OCI-LY7 (cell line): ENCODE data around the gene MS4A4A. TPM values are rescaled to one million over a fixed set of nuclear protein-coding genes. Genes with fewer than 3 reads are reported as not detected.

Experiments used
- BruUV-seq: library from RNA; stranded (reverse); fragments of 400-500 nt; replicated peaks from 2 replicates; lab custom pipeline; 2021; lab: Mats Ljungman, UMichigan
- CTCF ChIA-PET: fragments of 300-600 bp; sonication (Branson Sonifier 250); formaldehyde crosslinking; loops from one replicate; lab custom pipeline; 2022; ENCODE audit warnings: antibody characterized with exemption; ENCODE audit not compliant: unreplicated experiment; lab: Charles Lee
- POLR2A ChIA-PET: fragments of 300-600 bp; sonication (Branson Sonifier 250); formaldehyde crosslinking; loops from one replicate; lab custom pipeline; 2022; ENCODE audit warnings: antibody characterized with exemption; lab: Charles Lee
- DNase-seq: peaks from one replicate; pipeline ENCODE4 v3.0.0-alpha.2; 2015; ENCODE audit warnings: low spot score
- H2AFZ ChIP-seq: fragments of 200-600 bp; sonication (generic), shearing (Covaris generic); 2 replicates; pipeline ENCODE4 v1.6.1; 2014; ENCODE audit warnings: mild to moderate bottlenecking, antibody characterized with exemption, low read length, moderate library complexity
- H3K27ac ChIP-seq: fragments of 200-600 bp; sonication (generic); 2 replicates; pipeline ENCODE4 v1.5.1; 2014; ENCODE audit warnings: mixed run types, low read depth, mild to moderate bottlenecking, moderate library complexity, low read length, inconsistent platforms; ENCODE audit not compliant: poor library complexity, severe bottlenecking
- H3K36me3 ChIP-seq: fragments of 200-600 bp; sonication (generic); 2 replicates; pipeline ENCODE4 v1.6.1; 2014; ENCODE audit warnings: mild to moderate bottlenecking, antibody characterized with exemption, low read length, moderate library complexity, mixed read lengths; ENCODE audit not compliant: insufficient read depth
- H3K4me1 ChIP-seq: fragments of 200-600 bp; sonication (generic); 2 replicates; pipeline ENCODE4 v1.5.1; 2014; ENCODE audit warnings: mild to moderate bottlenecking, low read length; ENCODE audit not compliant: insufficient read depth, poor library complexity, severe bottlenecking
- H3K4me2 ChIP-seq: fragments of 200-600 bp; sonication (generic); 2 replicates; pipeline ENCODE4 v1.6.1; 2014; ENCODE audit warnings: mild to moderate bottlenecking, low read length
- H3K4me3 ChIP-seq: fragments of 200-600 bp; sonication (generic); 2 replicates; pipeline ENCODE4 v1.5.1; 2014; ENCODE audit warnings: mild to moderate bottlenecking, low read depth, low read length; ENCODE audit not compliant: poor library complexity, severe bottlenecking
- H3K79me2 ChIP-seq: fragments of 200-600 bp; sonication (generic); 2 replicates; pipeline ENCODE4 v1.6.1; 2016; ENCODE audit warnings: low read depth, mild to moderate bottlenecking, low read length, moderate library complexity, mixed read lengths; ENCODE audit not compliant: insufficient read depth
- H3K9me2 ChIP-seq: fragments of 200-600 bp; sonication (generic); 2 replicates; pipeline ENCODE4 v1.6.1; 2016; ENCODE audit warnings: mild to moderate bottlenecking, low read length, mixed read lengths; ENCODE audit not compliant: insufficient read depth
- H3K9me3 ChIP-seq: fragments of 200-600 bp; sonication (generic); 2 replicates; pipeline ENCODE4 v1.6.1; 2014; ENCODE audit warnings: mild to moderate bottlenecking, mixed run types, low read length, mixed read lengths
- H4K20me1 ChIP-seq: fragments of 200-600 bp; sonication (generic); 2 replicates; pipeline ENCODE4 v1.6.1; 2014; ENCODE audit warnings: mild to moderate bottlenecking, antibody characterized with exemption, low read length, moderate library complexity, mixed read lengths; ENCODE audit not compliant: insufficient read depth
- CTCF ChIP-seq: fragments of 200-600 bp; sonication (generic); conservative IDR thresholded peaks from 2 replicates; pipeline ENCODE4 v1.5.1; 2014; ENCODE audit warnings: mild to moderate bottlenecking, antibody characterized with exemption, low read length, moderate library complexity, mixed read lengths
- EZH2phosphoT487 ChIP-seq: fragments of 200-600 bp; sonication (generic); IDR thresholded peaks from 2 replicates; pipeline ENCODE4 v1.6.1; 2018; ENCODE audit warnings: low read depth, borderline replicate concordance, mild to moderate bottlenecking, mixed run types, antibody characterized with exemption, low read length, moderate library complexity, mixed read lengths
- intact Hi-C: fragments of 100-400 bp; cut with micrococcal nuclease; formaldehyde crosslinking; loops from one replicate; pipeline ENCODE4 v1.10.0; 2022; ENCODE audit not compliant: unreplicated experiment
- total RNA-seq, 2 experiments: library from RNA; depleted of rRNA in 1 of 2; stranded (reverse); fragments of >200 nt in 1 of 2; shearing (Covaris generic) in 1 of 2; gene quantifications; 2 replicates each; pipeline ENCODE4 v1.2.3, GENCODE V29; 2014 to 2022

MS4A4A gene
- total RNA-seq, 2 experiments from 2014 or later, result not detected

- Histone ChIP-seq H3K36me3 (no peaks in the 10 kb centered on the region), H4K20me1 (no peaks in the 10 kb centered on the region), H3K9me3 (peaks cover 6% of the 10 kb centered on the region; the same call in 1 of the 2 replicates), H3K4me2 (no peak overlapping the region), H3K9me2 (no peaks in the 10 kb centered on the region), H3K79me2 (no peaks in the 10 kb centered on the region), H3K4me1 (no peaks in the 10 kb centered on the region), H3K27ac (no peak overlapping the region), H2AFZ (no peak overlapping the region), H3K4me3 (no peak overlapping the region)
- CTCF ChIA-PET, result interaction anchor here (0.5 kb wide), 1 partner anchor 507 kb away, joined by 3 read pairs; no protein-coding TSS in a partner anchor
- intact Hi-C loops, result no loop called here
- no TSS peak for BruUV-seq
- DNase-seq, result no peak
- TF ChIP-seq CTCF (no peak), EZH2phosphoT487 (no peak)
- POLR2A ChIA-PET, result no interaction called here
Observed at GRCh38 chr11:60321051-60321450, 40.6 kb downstream of the MS4A4A start.

- CTCF ChIA-PET, result no interaction called here
- Histone ChIP-seq H3K27ac (no peak within 1 kb of the TSS), H3K79me2 (no peaks in the 10 kb centered on the region), H3K4me3 (no peak within 1 kb of the TSS), H3K36me3 (no peaks in the 10 kb centered on the region), H3K4me1 (no peaks in the 10 kb centered on the region), H3K4me2 (no peak within 1 kb of the TSS), H3K9me3 (peaks cover 6% of the 10 kb centered on the region; the same call in 1 of the 2 replicates), H2AFZ (no peak within 1 kb of the TSS), H3K9me2 (no peaks in the 10 kb centered on the region), H4K20me1 (no peaks in the 10 kb centered on the region)
- POLR2A ChIA-PET, result no interaction called here
- TF ChIP-seq CTCF, result no peak
- no peak for TF ChIP-seq EZH2phosphoT487
- BruUV-seq, result no TSS peak
- intact Hi-C loops, result no loop called here
- no peak for DNase-seq
Observed at GRCh38 chr11:60326955-60327354, 46.5 kb downstream of the MS4A4A start, which contains the start of gene MS4A6E. Gene MS4A6E, plus strand, starts transcription at chr11:60327255. Its CDS starts 7,641 bp downstream, at chr11:60334896.

- peaks cover 3% of the 10 kb centered on the region; the same call in 1 of the 2 replicates for H3K9me3 ChIP-seq
- H3K9me2 ChIP-seq, result no peaks in the 10 kb centered on the region
- no peak overlapping the region for H3K4me3 ChIP-seq
- H3K4me1 ChIP-seq, result no peaks in the 10 kb centered on the region
- H3K36me3 ChIP-seq, result no peaks in the 10 kb centered on the region
- no peak overlapping the region for H3K4me2 ChIP-seq
- ChIA-PET POLR2A (no interaction called here), CTCF (no interaction called here)
- no peak overlapping the region for H2AFZ ChIP-seq
- no peaks in the 10 kb centered on the region for H3K79me2 ChIP-seq
- BruUV-seq, result no TSS peak
- intact Hi-C loops, result no loop called here
- no peaks in the 10 kb centered on the region for H4K20me1 ChIP-seq
- no peak for DNase-seq
- H3K27ac ChIP-seq, result no peak overlapping the region
- TF ChIP-seq CTCF (no peak), EZH2phosphoT487 (no peak)
Observed at GRCh38 chr11:60328460-60328859, 48.0 kb downstream of the MS4A4A start.
